HepG2 (cell line): ENCODE data around the gene CCDC120. TPM values are rescaled to one million over a fixed set of nuclear protein-coding genes. Genes with fewer than 3 reads are reported as not detected.

ENCODE experiments used
- ATAC-seq: fragments of 200-7000 bp; cut with Tn5 transposase; 3 replicates; pipeline ENCODE4 v1.9.1; 2020; ENCODE audit warnings: mild to moderate bottlenecking, moderate library complexity
- BruUV-seq: library from RNA; stranded (reverse); fragments of 400-500 nt; replicated peaks from 2 replicates; lab custom pipeline; 2021; lab: Mats Ljungman, UMichigan
- CTCF ChIA-PET: fragments of 300-600 bp; formaldehyde crosslinking; extraction: SDS; loops from one replicate; lab custom pipeline; 2021; ENCODE audit warnings: low total read pairs, inconsistent platforms, low intra/inter-chr PET ratio; lab: Yijun Ruan, JAX
- POLR2A ChIA-PET: fragments of 350-600 bp; sonication (Branson Sonifier 250); formaldehyde crosslinking; loops from one replicate; lab custom pipeline; 2020; ENCODE audit warnings: antibody characterized with exemption, inconsistent platforms; lab: Yijun Ruan, JAX
- DNase-seq: peaks from one replicate; pipeline ENCODE4 v3.0.0-alpha.2; 2015; ENCODE audit warnings: low spot score
- FAIRE-seq: peaks from 3 replicates; lab custom pipeline; 2011; peaks lifted over from hg19 to GRCh38; lab: Jason Lieb, UNC
- H2AFZ ChIP-seq: one replicate; pipeline ENCODE4 v1.6.1; 2011; ENCODE audit warnings: low read length, inconsistent platforms
- H3K27ac ChIP-seq: fragments of 300-600 bp; 3 replicates; pipeline ENCODE4 v1.8.0; 2011; ENCODE audit warnings: mixed run types, mild to moderate bottlenecking, mixed read lengths, low read length, inconsistent platforms; ENCODE audit not compliant: insufficient read depth; ENCODE audit errors: extremely low read length
- H3K27me3 ChIP-seq, 2 experiments: fragments of 200-600 bp in 1 of 2; 2 replicates in 1 of 2; 3 replicates in 1 of 2; pipeline versions ENCODE4 v1.6.0 to v1.8.0; 2011; ENCODE audit warnings: low read length in 2 of 2, mild to moderate bottlenecking in 2 of 2, moderate library complexity in 2 of 2, inconsistent platforms in 1 of 2; ENCODE audit not compliant: insufficient read depth in 2 of 2, control insufficient read depth in 1 of 2
- H3K36me3 ChIP-seq, 2 experiments: fragments of 200-600 bp in 1 of 2; replicated peaks in 1 of 2; 2 replicates in 1 of 2; 3 replicates in 1 of 2; pipeline versions ENCODE4 v1.5.1 to v1.8.0; 2011; ENCODE audit warnings: low read length in 2 of 2, inconsistent platforms in 1 of 2; ENCODE audit not compliant: insufficient read depth in 2 of 2, control insufficient read depth in 1 of 2
- H3K4me1 ChIP-seq: 2 replicates; pipeline ENCODE4 v1.5.1; 2012; ENCODE audit warnings: low read length, inconsistent platforms; ENCODE audit not compliant: insufficient read depth
- H3K4me2 ChIP-seq: 2 replicates; pipeline ENCODE4 v1.6.0; 2011; ENCODE audit warnings: low read depth, low read length, inconsistent platforms
- H3K4me3 ChIP-seq, 3 experiments: fragments of 200-600 bp in 1 of 3; sonication (generic), shearing (Covaris generic) in 1 of 3; replicated peaks in 1 of 3; 2 replicates each; pipeline ENCODE4 v1.5.1; 2011 to 2016; ENCODE audit warnings: low read length in 3 of 3, inconsistent platforms in 2 of 3, low read depth in 2 of 3, mild to moderate bottlenecking in 2 of 3, control low read depth in 1 of 3, mixed read lengths in 1 of 3; ENCODE audit not compliant: insufficient read depth in 1 of 3
- H3K79me2 ChIP-seq: one replicate; pipeline ENCODE4 v1.6.1; 2011; ENCODE audit warnings: low read length, inconsistent platforms; ENCODE audit not compliant: insufficient read depth
- H3K9ac ChIP-seq: 2 replicates; pipeline ENCODE4 v1.6.0; 2011; ENCODE audit warnings: mild to moderate bottlenecking, low read depth, low read length, inconsistent platforms; ENCODE audit not compliant: insufficient read depth
- H3K9me3 ChIP-seq: 2 replicates; pipeline ENCODE4 v1.5.1; 2012; ENCODE audit warnings: mild to moderate bottlenecking, low read length
- H4K20me1 ChIP-seq: 2 replicates; pipeline ENCODE4 v1.6.0; 2011; ENCODE audit warnings: inconsistent platforms, mild to moderate bottlenecking, low read length, moderate library complexity; ENCODE audit not compliant: insufficient read depth
- CAMTA2 ChIP-seq: sonication (generic); formaldehyde crosslinking; IDR thresholded peaks from 2 replicates; pipeline ENCODE4 v1.4.0; 2020; ENCODE audit warnings: mild to moderate bottlenecking, missing genetic modification reagents, borderline replicate concordance
- CENPX ChIP-seq: sonication (generic); formaldehyde crosslinking; IDR thresholded peaks from 2 replicates; pipeline ENCODE4 v1.9.0; 2021; ENCODE audit warnings: mild to moderate bottlenecking, missing genetic modification reagents, moderate library complexity
- ELF3 ChIP-seq: IDR thresholded peaks from 2 replicates; pipeline ENCODE4 v1.6.1; 2016; ENCODE audit warnings: missing genetic modification reagents, missing compliant biosample characterization
- GZF1 ChIP-seq: sonication (generic); formaldehyde crosslinking; IDR thresholded peaks from 2 replicates; pipeline ENCODE4 v1.5.1; 2020; ENCODE audit warnings: mild to moderate bottlenecking, missing genetic modification reagents
- KMT2A ChIP-seq: sonication (generic); formaldehyde crosslinking; IDR thresholded peaks from 2 replicates; pipeline ENCODE4 v1.4.0; 2020; ENCODE audit warnings: missing genetic modification reagents
- MEF2D ChIP-seq: sonication (generic); formaldehyde crosslinking; IDR thresholded peaks from 2 replicates; pipeline ENCODE4 v1.5.1; 2020; ENCODE audit warnings: mild to moderate bottlenecking, missing genetic modification reagents
- MTF2 ChIP-seq: sonication (generic); formaldehyde crosslinking; IDR thresholded peaks from 2 replicates; pipeline ENCODE4 v1.5.0; 2020; ENCODE audit warnings: missing genetic modification reagents, borderline replicate concordance
- NFE2L1 ChIP-seq: sonication (generic); formaldehyde crosslinking; IDR thresholded peaks from 2 replicates; pipeline ENCODE4 v1.4.0; 2020; ENCODE audit warnings: missing genetic modification reagents, mild to moderate bottlenecking, borderline replicate concordance
- NFYC ChIP-seq: IDR thresholded peaks from 2 replicates; pipeline ENCODE4 v1.6.1; 2016; ENCODE audit warnings: missing genetic modification reagents, missing compliant biosample characterization
- TBX2 ChIP-seq: sonication (generic); formaldehyde crosslinking; IDR thresholded peaks from 2 replicates; pipeline ENCODE4 v1.5.0; 2020; ENCODE audit warnings: missing genetic modification reagents, mild to moderate bottlenecking, borderline replicate concordance
- ZNF776 ChIP-seq: sonication (generic); formaldehyde crosslinking; IDR thresholded peaks from 2 replicates; pipeline ENCODE4 v1.4.0; 2020; ENCODE audit warnings: mild to moderate bottlenecking, missing genetic modification reagents
- WGBS: methylation state at CpG from one replicate; pipeline ENCODE4 v1.1.6; 2017; ENCODE audit warnings: low lambda C conversion rate; 5-methylcytosine and 5-hydroxymethylcytosine counted together
- in situ Hi-C: cut with HindIII; loops from 2 replicates; pipeline ENCODE4 v1.10.0; 2017; ENCODE audit warnings: low pct_unique_long_range_greater_than_20kb; ENCODE audit not compliant: extremely low pct_ligation_motif_present
- intact Hi-C: fragments of 100-400 bp; cut with micrococcal nuclease; formaldehyde crosslinking; loops from one replicate; pipeline ENCODE4 v1.10.0; 2022; ENCODE audit not compliant: unreplicated experiment
- polyA plus RNA-seq, 8 experiments: library from polyadenylated mRNA; depleted of rRNA in 3 of 8; stranded (reverse) in 7 of 8; unstranded in 1 of 8; fragments of >200 nt; fragmentation: Illumina TruSeq in 4 of 8; extraction: Trizol in 4 of 8; gene quantifications; 2 replicates each; pipeline versions ENCODE4 v1.2.1 to v1.2.3, GENCODE V29; 2011 to 2016; ENCODE audit warnings: low read depth in 4 of 8, missing spikeins in 1 of 8, mixed read lengths in 1 of 8; ENCODE audit not compliant: insufficient read depth in 1 of 8
- total RNA-seq, 5 experiments: library from RNA; depleted of rRNA; stranded (reverse); fragments of >200 nt; fragmentation: Illumina TruSeq; extraction: Trizol; gene quantifications; 2 replicates each; pipeline ENCODE4 v1.2.3, GENCODE V29; 2016; ENCODE audit warnings: low read depth in 1 of 5
- TF ChIP-seq, protein P1 (sequence below), 2 experiments: fragments of 450-650 bp in 1 of 2; sonication (generic) in 1 of 2; formaldehyde crosslinking; IDR thresholded peaks; 2 replicates each; pipeline versions ENCODE4 v1.5.0 to v1.8.0; 2020 to 2022; ENCODE audit warnings: mild to moderate bottlenecking in 1 of 2, missing genetic modification reagents in 1 of 2
- TF ChIP-seq, protein P2 (sequence below): sonication (generic); formaldehyde crosslinking; IDR thresholded peaks from 2 replicates; pipeline ENCODE4 v1.4.0; 2020; ENCODE audit warnings: missing genetic modification reagents, borderline replicate concordance
- TF ChIP-seq, protein P3 (sequence below): sonication (generic); formaldehyde crosslinking; IDR thresholded peaks from 2 replicates; pipeline ENCODE4 v1.4.0; 2020; ENCODE audit warnings: mild to moderate bottlenecking, missing genetic modification reagents

Gene CCDC120
- total and polyA plus RNA-seq, 2 of the 13 experiments (the other 11 are each of a cell fraction or from before 2014, with no cell fraction given): 0.89 to 3.2 TPM

DNA sequence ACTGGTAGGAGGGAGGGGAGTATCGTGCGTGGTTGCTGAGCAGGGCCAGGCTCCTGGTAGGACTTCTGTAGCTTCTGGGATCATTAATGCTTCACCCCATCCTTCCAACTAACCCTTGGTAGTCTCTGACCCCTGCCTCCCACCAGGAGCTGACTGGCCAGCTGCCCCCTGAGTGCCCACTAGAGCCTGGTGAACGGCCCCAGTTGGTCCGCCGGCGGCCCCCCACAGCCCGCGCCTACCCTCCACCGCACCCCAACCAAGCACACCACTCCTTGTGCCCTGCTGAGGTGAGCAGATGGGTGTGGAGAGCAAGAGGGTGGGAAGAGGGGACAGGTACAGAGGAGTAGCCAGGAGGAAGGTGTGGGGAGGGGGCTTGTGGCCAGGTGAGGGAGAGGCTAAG lies 4.9 kb downstream of the CCDC120 start:
- peaks cover 26% of the 10 kb centered on the region for H3K4me1 ChIP-seq
- TF ChIP-seq NFE2L1 (no peak), CENPX (CRISPR knock-in tag) (no peak), CAMTA2 (CRISPR knock-in tag) (no peak), KMT2A (CRISPR knock-in tag) (no peak), NFYC (no peak), GZF1 (CRISPR knock-in tag) (no peak), MTF2 (no peak), TBX2 (no peak), ZNF776 (CRISPR knock-in tag) (no peak), ELF3 (CRISPR knock-in tag) (no peak), MEF2D (CRISPR knock-in tag) (no peak)
- TF ChIP-seq, protein P1, sequence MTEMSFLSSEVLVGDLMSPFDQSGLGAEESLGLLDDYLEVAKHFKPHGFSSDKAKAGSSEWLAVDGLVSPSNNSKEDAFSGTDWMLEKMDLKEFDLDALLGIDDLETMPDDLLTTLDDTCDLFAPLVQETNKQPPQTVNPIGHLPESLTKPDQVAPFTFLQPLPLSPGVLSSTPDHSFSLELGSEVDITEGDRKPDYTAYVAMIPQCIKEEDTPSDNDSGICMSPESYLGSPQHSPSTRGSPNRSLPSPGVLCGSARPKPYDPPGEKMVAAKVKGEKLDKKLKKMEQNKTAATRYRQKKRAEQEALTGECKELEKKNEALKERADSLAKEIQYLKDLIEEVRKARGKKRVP (CRISPR knock-in tag; IDR thresholded peaks at IDR 0.05): no peak
- TF ChIP-seq, protein P2, sequence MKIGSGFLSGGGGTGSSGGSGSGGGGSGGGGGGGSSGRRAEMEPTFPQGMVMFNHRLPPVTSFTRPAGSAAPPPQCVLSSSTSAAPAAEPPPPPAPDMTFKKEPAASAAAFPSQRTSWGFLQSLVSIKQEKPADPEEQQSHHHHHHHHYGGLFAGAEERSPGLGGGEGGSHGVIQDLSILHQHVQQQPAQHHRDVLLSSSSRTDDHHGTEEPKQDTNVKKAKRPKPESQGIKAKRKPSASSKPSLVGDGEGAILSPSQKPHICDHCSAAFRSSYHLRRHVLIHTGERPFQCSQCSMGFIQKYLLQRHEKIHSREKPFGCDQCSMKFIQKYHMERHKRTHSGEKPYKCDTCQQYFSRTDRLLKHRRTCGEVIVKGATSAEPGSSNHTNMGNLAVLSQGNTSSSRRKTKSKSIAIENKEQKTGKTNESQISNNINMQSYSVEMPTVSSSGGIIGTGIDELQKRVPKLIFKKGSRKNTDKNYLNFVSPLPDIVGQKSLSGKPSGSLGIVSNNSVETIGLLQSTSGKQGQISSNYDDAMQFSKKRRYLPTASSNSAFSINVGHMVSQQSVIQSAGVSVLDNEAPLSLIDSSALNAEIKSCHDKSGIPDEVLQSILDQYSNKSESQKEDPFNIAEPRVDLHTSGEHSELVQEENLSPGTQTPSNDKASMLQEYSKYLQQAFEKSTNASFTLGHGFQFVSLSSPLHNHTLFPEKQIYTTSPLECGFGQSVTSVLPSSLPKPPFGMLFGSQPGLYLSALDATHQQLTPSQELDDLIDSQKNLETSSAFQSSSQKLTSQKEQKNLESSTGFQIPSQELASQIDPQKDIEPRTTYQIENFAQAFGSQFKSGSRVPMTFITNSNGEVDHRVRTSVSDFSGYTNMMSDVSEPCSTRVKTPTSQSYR (CRISPR knock-in tag): no peak
- TF ChIP-seq, protein P3, sequence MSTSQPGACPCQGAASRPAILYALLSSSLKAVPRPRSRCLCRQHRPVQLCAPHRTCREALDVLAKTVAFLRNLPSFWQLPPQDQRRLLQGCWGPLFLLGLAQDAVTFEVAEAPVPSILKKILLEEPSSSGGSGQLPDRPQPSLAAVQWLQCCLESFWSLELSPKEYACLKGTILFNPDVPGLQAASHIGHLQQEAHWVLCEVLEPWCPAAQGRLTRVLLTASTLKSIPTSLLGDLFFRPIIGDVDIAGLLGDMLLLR: no peak
- H3K27ac ChIP-seq: no peak overlapping the region
- H3K79me2 ChIP-seq: no peaks in the 10 kb centered on the region
- intact Hi-C loops: no loop called here
- H3K36me3 ChIP-seq: no peaks in the 10 kb centered on the region; a peak in 2 of 5 replicates
- ATAC-seq (no peak), FAIRE-seq (no peak), DNase-seq (no peak)
- H3K9me3 ChIP-seq: no peaks in the 10 kb centered on the region
- no TSS peak for BruUV-seq
- 100% methylated on average over 5 of the region's 9 CpGs for WGBS
- H4K20me1 ChIP-seq: no peaks in the 10 kb centered on the region
- in situ Hi-C loops: no loop called here
- H3K4me3 ChIP-seq: no peak overlapping the region
- no peaks in the 10 kb centered on the region for H3K27me3 ChIP-seq
- no peak overlapping the region for H2AFZ ChIP-seq
- POLR2A ChIA-PET: no interaction called here
- no peak overlapping the region for H3K4me2 ChIP-seq
- CTCF ChIA-PET: no interaction called here
- no peak overlapping the region for H3K9ac ChIP-seq
